NCI-H82 treated with DMSO at 0.1 percent for 48 hours (cell line): ENCODE measurements around the gene LRP1.

ENCODE experiments used
- DNase-seq: peaks from one replicate; lab custom pipeline; 2025; ENCODE audit not compliant: unreplicated experiment; lab: John Stamatoyannopoulos, UW

Gene LRP1

DNA sequence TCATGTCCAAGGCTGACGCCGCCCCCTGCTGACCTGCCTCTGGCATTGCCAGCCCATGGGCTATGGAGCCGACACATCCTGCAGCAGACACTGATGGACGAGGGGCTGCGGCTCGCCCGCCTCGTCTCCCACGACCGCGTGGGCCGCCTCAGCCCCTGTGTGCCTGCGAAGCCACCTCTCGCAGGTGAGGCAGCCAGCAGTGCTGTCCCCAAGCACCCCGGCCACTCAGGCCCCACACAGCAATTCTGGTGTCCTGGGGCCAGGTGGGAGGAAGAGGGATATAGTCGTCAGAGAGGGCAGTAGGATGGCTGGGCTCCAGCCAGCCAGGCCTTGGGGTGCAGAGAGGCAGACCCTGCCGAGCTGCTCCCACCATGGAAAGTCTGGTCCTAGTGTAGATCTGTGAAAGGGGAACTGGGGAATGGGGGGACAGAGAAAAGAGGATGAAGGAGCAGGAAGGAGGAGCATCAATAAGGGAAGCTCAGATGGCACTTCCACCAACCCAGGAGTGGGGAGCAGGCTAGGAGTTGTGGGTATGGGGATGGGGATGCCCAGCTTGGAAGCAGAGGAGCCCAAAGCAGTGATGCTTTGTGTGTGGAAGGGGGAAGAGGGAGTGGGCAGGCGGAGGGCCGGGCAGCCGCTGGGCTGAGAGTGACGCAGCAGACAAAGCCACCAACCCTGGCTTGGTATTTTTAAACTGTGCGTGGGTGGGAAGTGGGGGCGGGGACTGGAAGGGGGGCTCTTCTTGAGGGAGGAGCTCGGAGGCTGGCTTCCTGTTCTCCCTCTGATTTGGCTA is 34.7 kb upstream of the LRP1 start:
- no peak for DNase-seq

DNA sequence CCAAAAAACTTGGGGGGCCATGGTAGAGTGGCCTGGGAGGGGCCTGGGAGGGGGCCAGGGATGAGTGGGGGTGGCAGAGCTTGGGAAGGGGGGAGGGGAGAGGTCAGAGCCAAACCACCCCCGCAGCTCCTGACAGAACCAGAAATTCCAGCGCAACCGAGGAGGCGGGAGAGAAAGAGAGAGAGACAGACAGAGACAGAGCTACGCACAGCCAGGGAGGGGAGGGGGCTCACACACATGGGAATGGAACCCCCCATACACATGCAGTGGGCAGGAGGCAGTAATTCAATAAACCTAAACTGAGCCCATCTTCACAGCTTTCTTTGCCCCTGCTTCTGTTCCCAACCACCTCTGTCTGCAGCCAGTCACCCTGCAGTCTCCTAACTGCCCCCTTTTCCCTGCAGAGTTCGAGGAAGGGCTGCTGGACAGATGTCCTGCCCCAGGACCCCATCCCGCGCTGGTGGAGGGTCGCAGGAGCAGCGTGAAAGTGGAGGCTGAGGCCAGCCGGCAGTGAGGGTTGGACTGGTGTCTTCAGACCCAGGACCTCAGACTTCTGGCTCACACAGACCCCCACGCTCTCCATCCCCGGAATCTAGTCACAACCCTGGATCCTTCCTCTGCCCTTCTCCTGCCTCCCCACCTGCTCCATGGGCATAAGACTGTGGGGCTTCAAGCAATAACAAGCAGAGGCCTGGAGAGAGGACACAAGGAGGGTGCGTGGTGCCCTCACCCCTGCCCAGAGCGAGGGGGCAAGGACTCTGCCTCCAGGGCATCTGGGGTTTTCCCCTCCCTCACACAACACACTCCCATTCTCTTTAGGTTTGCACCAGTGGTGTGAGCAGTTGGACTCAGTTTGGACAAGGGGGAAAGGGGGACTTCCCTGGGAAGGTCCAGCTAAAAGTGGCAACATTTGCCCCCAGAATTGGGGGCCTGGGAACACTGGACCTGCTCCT is 33.8 kb upstream of the LRP1 start:
- no peak for DNase-seq

DNA sequence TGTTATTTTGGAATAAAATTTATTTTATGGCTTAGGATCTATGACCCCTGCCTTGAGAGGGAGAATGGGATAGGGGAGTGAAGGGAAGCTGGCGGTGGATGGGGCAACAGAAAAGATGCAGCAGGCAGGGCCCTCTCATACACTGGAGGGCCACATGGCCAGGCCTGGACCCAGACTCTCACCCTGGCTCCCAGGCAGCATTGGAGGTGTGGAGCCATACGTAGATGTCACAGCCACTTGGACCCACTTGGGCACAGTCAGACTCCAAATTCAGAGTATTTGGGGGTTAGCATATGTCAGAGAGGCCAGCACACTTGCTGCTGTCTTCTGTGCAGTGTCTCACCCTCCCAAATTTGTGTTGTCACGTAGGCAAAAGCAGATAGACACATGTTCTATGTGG is 32.8 kb upstream of the LRP1 start:
- no peak for DNase-seq

DNA sequence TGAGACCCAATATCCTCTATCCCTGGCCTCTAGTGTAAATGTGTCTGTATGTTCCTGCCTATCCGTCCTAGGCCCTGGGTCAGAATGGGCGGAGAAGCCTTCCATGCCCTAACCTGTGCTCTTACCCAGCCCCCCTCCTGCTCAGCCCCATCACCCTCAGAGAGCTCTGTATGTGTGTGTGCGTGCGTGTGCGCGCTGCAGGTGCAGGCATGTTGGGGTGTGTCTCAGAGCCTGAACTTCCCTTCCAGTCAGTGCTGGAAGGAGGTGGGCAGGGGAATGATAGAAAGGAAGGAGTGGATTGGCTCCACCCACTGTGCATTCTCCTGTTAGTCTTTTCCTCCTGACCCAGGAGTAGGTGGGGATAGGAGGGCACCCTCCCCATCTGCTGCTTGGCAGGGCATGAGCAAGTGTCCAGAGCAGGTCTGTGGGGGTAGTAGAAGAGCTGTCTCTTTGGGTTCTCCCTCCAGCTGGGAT is 32.1 kb upstream of the LRP1 start:
- no peak for DNase-seq

DNA sequence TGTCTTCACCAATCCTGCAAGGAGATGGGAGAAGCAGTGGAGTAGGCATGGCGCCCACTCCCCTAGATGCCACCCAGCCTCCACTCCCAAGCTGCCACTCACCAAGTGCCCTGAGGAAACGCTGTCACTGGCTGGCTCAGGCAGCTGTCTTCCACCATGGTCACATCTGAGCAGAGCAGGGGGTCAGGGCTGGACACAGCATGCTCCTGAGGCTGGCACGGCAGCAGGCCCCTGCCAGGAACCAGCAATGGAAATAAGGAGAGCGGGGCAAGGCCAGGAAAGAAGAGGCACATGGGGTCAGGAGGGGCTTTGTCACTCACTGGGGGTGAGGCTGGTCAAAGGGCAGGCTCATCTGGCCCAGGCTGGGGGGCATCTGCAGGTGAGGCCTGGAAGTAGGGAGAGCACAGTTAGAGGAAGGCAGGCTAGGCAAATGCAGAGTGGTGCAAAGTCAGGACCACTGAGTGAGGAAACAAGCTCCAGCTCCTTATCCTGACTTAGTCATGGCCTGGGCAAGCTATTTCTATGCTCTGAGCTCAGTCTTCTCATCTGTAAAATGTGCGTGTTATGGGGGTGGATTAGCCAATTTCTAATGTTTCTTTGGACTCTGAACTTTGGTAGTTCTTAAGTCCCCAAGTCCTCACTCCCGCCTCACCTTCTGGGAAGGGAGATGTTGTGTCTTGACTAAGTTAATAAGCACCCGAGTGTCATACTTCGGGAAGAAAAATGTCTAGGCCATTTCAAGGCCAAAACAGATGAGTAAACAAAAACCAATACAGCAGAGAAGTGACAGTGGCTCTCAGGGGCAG is 31.3 kb upstream of the LRP1 start:
- DNase-seq: no peak

DNA sequence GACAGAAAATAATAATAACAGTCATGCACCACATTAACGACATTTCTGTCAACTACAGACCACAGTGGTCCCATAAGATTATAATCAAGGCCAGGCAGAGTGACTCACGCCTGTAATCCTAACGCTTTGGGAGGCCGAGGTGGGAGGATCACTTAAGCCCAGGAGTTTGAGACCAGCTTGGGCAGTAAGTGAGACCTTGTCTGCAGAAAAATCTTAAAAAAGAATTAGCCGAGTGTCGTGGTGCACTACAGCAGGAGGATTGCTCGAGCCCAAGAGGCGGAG is 30.8 kb upstream of the LRP1 start:
- DNase-seq: no peak

DNA sequence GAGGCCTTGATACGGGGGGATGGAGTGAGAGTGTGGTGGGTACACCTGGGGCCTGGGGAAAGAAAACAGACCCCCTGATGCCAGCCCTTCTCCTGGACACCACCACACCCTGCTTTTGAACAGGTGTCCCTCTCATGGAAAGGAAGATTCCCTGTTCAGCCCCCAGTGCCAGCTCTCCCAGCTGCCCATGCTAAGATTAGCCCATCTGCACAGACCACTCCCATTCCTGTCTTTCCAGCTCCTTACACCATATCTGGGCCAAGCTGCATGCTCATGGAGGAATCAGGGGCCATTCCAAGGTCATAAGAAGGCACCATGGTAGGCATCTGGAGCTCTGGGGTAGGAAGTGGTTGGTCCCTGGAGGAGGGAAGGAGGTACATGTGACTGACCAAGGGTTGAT is 29.7 kb upstream of the LRP1 start:
- DNase-seq: no peak

DNA sequence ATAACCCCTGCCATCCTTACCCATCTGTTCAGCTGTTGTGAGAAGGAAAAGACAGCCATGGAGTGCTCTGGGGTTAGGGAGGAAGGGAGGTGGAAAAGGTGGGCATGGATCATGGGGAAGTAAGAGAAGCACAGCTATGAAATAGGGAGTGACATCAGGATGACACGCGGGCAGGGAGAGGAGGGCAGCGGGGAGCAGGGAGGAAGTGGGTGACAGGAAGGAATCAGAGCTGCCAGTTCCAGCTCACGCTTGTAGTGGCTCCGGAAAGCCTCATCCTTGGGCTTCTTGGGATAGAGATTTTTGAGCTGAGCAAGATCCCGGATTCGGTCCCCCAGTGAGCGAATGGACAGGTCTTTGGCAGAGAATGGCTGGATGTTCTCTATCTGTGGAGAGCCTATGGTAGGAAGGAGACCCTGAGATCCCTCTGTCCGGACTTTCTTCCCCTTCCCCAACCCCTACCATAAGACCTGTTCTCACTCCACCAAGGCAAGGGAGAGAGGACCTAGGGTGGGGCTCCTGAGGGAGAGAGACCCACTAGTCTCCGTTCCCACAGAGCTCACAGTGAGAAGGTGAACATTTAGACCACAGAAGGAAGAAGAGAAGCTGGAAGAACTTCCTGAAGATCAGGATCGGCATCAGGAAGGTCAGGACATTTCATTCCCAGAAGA is 29.1 kb upstream of the LRP1 start:
- DNase-seq: no peak

DNA sequence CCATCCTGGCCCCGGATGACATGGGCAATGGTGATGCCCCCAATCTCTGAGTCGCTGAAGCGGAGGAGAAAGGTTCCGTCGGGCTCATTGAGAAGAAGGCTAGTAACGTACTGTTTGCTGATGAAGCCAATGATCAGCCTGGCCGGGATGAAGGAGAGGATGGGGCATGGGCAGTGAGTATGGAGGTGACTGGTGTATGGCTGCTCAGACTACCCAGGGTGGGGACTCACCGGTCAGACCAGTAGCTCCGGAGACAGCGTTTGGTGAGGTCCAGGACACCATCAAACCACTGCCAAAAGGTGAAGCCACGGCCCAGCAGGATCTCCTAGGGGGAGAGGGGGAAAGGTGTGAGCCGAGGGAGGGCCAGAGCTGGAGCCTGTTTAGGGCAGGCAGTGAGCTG is 28.5 kb upstream of the LRP1 start:
- DNase-seq: no peak

DNA sequence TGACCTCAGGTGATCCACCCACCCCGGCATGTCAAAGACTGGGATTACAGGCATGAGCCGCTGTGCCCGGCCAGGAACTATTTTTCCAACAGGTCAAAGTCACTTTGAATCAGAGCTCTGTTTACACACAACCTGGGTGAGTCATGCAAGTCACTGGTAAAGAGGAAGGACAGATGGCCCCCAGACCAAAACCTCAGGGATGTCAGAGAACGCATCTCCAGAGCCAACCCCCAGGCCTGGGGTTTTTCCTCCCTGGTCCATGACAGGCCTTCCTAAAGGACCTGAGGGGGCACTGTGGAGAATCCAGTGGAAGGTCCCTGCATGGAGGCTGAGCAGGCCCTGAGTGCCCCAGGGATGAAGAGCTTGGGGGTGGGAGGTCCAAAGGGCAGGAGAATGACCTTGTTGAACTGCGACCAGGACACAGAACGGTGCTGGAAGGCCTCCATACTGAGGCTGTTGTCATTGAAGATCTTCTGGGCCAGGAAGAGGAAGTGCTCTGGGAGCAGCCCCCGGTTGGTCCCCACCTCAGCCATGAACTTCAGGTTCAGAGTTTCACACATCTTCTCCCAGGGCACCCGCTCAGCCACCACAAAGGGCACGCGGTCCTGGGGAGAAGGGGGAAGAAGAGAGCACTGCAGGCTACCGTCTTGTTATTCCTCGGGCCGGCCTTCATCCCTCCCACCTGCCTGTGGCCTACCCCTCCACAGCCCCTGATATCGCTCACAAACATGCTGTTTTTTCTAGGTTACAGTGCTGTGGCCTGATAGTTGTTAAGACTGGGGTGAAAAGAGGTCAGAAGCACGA is 26.2 kb upstream of the LRP1 start:
- DNase-seq: no peak

DNA sequence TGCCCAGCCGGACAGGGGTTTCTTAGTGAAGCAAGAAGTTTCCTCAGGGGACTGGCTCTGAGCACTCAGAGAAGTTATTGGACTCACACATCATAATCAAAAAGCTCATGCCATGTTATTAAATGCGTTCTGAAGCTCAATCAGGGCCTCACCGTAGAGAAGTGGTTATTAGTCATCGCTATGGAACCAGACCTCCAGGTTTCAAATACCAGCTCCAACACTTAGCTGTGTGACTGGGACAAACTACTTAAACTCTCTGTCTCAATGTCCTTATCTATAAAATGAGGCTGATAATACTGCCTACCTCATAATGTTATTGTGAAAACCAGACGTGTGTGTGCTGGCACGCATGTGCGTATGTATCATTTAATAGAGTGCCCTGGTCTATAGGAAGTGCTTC is 24.4 kb upstream of the LRP1 start:
- DNase-seq: no peak

DNA sequence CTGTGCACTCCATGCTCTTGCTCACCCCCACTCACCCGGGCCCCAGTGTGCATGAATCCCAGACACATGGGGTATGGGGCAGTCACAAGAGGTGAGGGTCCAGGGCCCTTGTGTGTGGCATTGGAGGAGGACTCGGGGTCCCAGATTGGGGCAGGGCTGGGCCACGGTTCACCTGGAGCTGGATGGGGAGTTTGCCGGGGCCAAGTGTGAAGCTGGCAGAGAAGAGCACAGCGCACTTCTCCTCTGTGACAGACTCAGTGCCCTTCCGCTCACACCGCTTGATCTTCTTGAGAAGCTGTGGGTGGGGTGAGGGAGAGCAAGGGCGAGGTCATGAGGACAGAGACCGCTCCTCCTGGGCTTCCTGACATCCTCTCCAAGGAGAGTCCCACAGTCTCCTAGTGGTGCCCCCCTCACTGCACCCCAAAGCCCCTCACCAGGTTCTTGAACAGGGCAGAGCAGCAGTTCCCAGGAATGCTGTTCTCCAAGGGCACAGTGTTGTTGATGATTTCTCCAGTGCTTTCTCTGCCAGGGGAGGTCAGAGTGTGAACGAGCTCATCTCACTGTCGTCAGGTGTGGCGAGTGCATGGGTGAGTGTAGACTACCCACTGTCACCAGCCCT is 23.9 kb upstream of the LRP1 start:
- DNase-seq: no peak

DNA sequence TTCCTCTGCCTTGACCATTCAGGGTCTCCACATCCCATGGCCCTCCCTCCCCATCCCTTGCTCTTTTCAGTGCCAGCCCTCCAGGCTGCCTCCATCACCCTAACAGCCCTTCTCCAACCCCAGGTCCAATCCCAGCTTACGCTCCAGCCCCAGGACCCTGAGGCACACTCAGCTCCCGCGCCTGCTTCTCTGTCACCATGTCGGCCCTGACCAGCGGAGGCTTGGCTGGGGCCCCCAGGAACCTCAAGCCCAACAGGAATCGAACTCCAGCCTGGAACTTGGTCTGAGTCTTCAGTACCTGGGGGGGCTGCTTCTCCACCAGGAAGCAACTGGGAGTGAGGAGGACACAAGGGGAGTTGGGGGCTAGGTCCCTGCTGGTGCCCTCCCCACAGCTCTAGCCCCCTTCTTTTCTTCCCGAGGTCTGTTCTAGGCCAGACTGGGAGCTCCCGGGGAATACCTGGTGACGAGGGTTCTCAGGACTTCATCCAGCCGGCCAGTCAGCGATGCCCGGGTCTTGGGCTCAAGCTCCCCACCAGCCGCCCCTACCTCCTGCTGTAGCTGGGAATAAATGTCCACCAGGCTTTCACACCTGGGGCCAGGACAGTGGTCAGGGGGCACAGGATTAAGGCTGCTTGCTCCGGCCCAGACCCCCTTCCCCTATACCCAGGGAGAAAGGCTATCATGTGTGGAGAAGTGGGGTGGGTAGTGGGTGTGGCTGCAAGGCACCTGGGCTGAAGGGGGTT is 23.1 kb upstream of the LRP1 start:
- DNase-seq: no peak

DNA sequence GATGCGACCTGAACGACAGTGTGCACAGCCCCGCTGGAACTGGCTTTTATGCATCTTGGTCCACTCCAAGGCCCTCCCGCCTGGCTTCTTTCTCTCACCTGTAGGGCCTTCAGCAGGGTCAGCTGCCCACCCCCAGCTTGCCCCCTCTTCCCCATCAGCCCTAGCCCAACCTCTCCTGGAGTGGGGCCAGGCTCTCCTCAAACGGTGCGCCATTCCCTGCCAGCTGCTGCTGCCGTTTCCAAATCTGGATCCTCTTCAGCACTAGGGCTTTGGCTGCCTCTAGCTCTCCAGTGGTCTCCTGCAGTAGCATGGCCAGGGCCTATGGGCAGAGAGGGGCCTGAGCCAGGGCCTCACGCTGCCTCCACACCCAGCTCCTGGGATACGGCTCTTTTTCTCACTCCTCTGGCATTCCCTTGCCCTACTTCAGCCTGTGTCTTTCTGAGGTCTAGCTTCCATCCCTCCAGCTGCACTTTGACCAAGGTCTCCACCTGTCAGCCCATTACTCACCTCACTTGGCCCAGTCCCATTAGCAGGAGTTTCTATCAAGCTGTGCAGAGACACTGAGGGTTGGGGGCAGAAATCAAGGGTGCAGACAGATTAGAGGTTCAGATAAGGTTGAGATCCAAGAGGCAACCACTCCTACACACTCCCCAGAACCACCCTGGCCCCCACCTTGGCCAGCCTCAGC is 22.1 kb upstream of the LRP1 start:
- no peak for DNase-seq

DNA sequence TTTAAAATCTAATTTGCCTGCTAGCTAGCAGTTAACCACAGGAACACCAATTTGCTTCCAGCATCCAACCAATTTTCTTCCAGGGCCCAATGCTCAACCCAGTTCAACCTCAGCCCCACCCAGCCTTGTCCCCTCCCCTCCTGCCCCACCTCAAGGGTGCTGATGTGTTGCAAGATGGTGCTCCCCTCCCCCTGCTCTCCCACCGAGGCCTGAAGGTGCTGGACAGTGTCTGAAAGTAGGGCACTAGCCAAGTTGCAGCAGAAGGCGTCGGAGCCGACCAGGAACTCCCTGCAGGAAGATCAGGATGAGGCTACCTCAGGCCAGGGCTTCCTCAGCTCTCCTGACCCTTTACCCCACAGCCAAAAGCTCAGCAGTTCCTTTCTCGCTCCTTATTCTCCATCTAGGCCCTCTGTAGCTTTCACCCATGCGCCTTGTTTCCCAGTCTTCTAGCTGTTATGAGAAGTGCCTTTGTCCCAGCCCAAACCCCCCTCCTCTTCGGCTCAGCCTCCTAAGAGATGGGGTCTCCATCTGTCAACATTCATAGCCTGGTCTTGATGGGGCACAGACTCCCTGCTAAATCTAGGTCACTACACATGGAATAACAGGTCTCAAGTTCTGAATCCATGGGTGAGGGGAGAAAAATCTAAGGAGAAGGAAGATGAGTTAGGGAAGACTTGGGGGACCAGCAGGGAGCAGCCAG is 20.7 kb upstream of the LRP1 start:
- no peak for DNase-seq

DNA sequence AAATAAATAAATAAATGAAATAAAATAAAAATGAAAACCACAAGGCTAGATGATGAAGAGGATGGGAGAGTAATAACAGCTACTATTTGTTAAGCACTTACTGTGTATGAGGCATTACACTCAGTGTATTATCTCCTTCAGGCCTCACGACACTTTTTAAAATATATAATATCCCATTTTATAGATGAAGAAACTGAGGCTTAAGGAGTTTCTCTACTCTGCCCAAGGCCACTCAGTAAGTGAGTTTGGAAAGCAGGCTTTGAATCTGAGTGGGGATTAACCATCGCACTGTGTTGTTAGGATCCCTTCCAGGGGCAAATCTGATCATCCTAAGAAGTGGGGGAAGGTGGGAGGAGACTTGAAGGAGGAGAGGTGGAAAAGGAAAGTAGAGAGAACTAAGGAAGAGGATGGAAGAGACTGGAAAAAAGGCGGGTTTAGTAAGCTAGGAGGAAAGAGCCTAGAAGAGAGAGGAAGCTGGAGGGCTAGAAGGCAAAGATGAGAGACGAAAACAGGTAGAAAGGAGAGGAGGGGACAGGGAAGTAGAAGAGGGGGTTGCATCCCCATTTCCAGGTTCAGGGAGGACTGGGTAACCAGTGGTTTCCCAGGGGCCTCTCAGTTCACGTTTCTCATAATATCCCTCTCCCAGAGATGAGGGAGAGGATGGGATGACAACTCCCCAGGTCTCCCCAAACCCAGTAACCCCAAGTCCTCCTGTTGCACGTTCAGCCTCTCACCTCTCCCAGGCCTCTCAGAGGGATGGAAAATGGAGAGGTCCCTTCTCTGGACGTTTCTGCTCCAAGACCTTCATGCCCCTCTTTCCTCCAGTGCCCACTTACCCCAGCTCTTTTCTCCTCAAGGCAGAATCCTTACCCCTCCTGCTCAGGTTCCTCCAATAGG is 18.8 kb upstream of the LRP1 start:
- DNase-seq: no peak
